ENCODE measurements around the gene ZNF283. TPM values are rescaled to one million over a fixed set of nuclear protein-coding genes. Genes with fewer than 3 reads are reported as not detected.
A peak's percentile ranks its signal among the peaks of the same experiment; 100 is the strongest.
"Not testable (repeated sequence)": the region's sequence is repeated elsewhere in the genome, so short reads cannot be mapped to it uniquely, and the experiment has no call there.

The ZNF283 gene
- total and polyA plus RNA-seq, 2 of the 13 experiments (the other 11 are each of a cell fraction or from before 2014, with no cell fraction given) = 2.0 to 11.1 TPM

DNA sequence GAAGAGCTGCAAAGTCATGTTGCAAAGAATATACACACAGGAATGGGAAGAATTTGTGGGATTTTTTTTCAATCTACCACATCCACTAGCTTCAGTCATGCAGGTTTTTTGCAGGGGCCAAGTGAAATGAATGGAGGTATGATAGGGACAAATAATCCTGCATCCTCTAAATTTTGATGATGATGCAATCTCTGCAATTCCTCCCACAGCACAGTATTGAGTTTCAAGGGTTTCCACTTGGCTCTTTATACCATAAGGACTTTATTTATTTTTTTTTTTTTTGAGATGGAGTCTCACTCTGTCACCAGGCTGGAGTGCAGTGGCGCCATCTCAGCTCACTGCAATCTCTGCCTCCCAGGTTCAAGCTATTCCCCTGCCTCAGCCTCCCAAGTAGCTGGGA is 9.7 kb upstream of the ZNF283 start:
- FAIRE-seq; ATAC-seq; H3K79me2 ChIP-seq (ENCODE audit: insufficient read depth, low read length); H3K9me3 ChIP-seq (ENCODE audit: low read length); POLR2A ChIA-PET; intact Hi-C loops (cut with micrococcal nuclease; ENCODE audit: unreplicated experiment); in situ Hi-C loops (cut with HindIII; ENCODE audit: extremely low pct_ligation_motif_present, low pct_unique_long_range_greater_than_20kb); H3K27me3 ChIP-seq (ENCODE audit: control insufficient read depth in 1 of 2, insufficient read depth in 2 of 2, low read length in 2 of 2); BruUV-seq (replicated peaks); H3K4me3 ChIP-seq (replicated peaks in 1 of 3; ENCODE audit: insufficient read depth in 1 of 3, low read depth in 2 of 3, low read length in 3 of 3); H3K36me3 ChIP-seq (replicated peaks in 1 of 2; ENCODE audit: control insufficient read depth in 1 of 2, insufficient read depth in 2 of 2, low read length in 2 of 2); CTCF ChIA-PET (ENCODE audit: low intra/inter-chr PET ratio, low total read pairs); H4K20me1 ChIP-seq (ENCODE audit: insufficient read depth, low read length); H3K4me2 ChIP-seq (ENCODE audit: low read depth, low read length); DNase-seq (ENCODE audit: low spot score); H2AFZ ChIP-seq (ENCODE audit: low read length); H3K9ac ChIP-seq (ENCODE audit: insufficient read depth, low read depth, low read length); H3K27ac ChIP-seq (ENCODE audit: extremely low read length, insufficient read depth, low read length); H3K4me1 ChIP-seq (ENCODE audit: insufficient read depth, low read length); TF ChIP-seq ATF7 (CRISPR knock-in tag; IDR thresholded peaks at IDR 0.05): not testable (repeated sequence)
- 0 out of 4 replicates have a peak, but pooled peaks of 1 of the 2 experiments have one; percentile 6 for TF ChIP-seq MAFK (conservative IDR thresholded peaks at IDR 0.05 in 1 of 2, IDR thresholded peaks at IDR 0.05 in 1 of 2; ENCODE audit: low read length in 2 of 2)
- peak; percentile 30; the same call in 1 of the 2 replicates for TF ChIP-seq CEBPB (IDR thresholded peaks at IDR 0.05; ENCODE audit: borderline replicate concordance, low read depth, low read length)
- peak; percentile 61; the same call in 1 of the 2 replicates for TF ChIP-seq ATF7 (IDR thresholded peaks at IDR 0.05)
- 0% methylated on average over 1 of the region's 1 CpG for WGBS (ENCODE audit: low lambda C conversion rate)

DNA sequence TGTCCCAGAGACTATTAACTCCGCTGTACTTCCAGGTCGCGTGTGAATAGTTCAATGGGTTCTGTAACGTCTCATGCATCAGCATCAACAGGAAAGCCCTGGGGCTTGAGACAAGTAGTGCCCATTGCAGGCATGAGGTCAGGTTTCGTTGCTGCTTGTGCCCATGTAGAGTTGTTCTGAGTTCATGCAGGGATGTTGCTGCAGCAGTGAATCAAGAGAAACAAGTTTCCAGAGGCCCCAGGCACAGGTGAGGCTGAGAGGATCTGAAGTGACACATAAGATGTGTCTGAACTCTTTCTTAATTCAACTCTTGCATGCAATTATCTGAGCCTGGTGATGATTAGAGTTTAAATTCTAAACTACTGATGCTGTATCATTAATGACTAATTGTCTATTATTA is 8.6 kb upstream of the ZNF283 start:
- Histone ChIP-seq H2AFZ (ENCODE audit: low read length) (no peak overlapping the region), H4K20me1 (ENCODE audit: insufficient read depth, low read length) (no peaks in the 10 kb centered on the region), H3K9me3 (ENCODE audit: low read length) (no peaks in the 10 kb centered on the region), H3K4me2 (ENCODE audit: low read depth, low read length) (no peak overlapping the region), H3K4me3 (replicated peaks in 1 of 3; ENCODE audit: insufficient read depth in 1 of 3, low read depth in 2 of 3, low read length in 3 of 3) (no peak overlapping the region), H3K27me3 (ENCODE audit: control insufficient read depth in 1 of 2, insufficient read depth in 2 of 2, low read length in 2 of 2) (no peaks in the 10 kb centered on the region; a peak in 2 of 5 replicates), H3K4me1 (ENCODE audit: insufficient read depth, low read length) (no peaks in the 10 kb centered on the region), H3K79me2 (ENCODE audit: insufficient read depth, low read length) (no peaks in the 10 kb centered on the region), H3K36me3 (replicated peaks in 1 of 2; ENCODE audit: control insufficient read depth in 1 of 2, insufficient read depth in 2 of 2, low read length in 2 of 2) (no peaks in the 10 kb centered on the region), H3K27ac (ENCODE audit: extremely low read length, insufficient read depth, low read length) (no peak overlapping the region), H3K9ac (ENCODE audit: insufficient read depth, low read depth, low read length) (no peak overlapping the region)
- ATAC-seq = no peak
- in situ Hi-C loops (cut with HindIII; ENCODE audit: extremely low pct_ligation_motif_present, low pct_unique_long_range_greater_than_20kb) (no loop called here), intact Hi-C loops (cut with micrococcal nuclease; ENCODE audit: unreplicated experiment) (no loop called here)
- ChIA-PET POLR2A (no interaction called here), CTCF (ENCODE audit: low intra/inter-chr PET ratio, low total read pairs) (no interaction called here)
- no peak for FAIRE-seq
- no TSS peak for BruUV-seq (replicated peaks)
- DNase-seq (ENCODE audit: low spot score) = no peak
- no CpG with 5 or more reads among the region's 5 CpGs for WGBS (ENCODE audit: low lambda C conversion rate)
- TF ChIP-seq TRAFD1 (CRISPR knock-in tag; IDR thresholded peaks at IDR 0.05; ENCODE audit: borderline replicate concordance) (no peak), FLYWCH1 (CRISPR knock-in tag; IDR thresholded peaks at IDR 0.05) (no peak), ZNF782 (CRISPR knock-in tag; IDR thresholded peaks at IDR 0.05; ENCODE audit: borderline replicate concordance) (no peak), ETV5 (CRISPR knock-in tag; IDR thresholded peaks at IDR 0.05; ENCODE audit: borderline replicate concordance) (no peak), ZNF878 (CRISPR knock-in tag; IDR thresholded peaks at IDR 0.05) (no peak), MYC (CRISPR knock-in tag; IDR thresholded peaks at IDR 0.05; ENCODE audit: borderline replicate concordance) (no peak), ZNF20 (CRISPR knock-in tag; IDR thresholded peaks at IDR 0.05) (no peak), ZFP37 (CRISPR knock-in tag; IDR thresholded peaks at IDR 0.05; ENCODE audit: borderline replicate concordance) (no peak), SMC3 (IDR thresholded peaks at IDR 0.05; ENCODE audit: low read length) (no peak), GATA4 (IDR thresholded peaks at IDR 0.05; ENCODE audit: borderline replicate concordance, low read depth) (no peak), ZZZ3 (CRISPR knock-in tag; IDR thresholded peaks at IDR 0.05; ENCODE audit: borderline replicate concordance) (no peak), ZNF124 (CRISPR knock-in tag; IDR thresholded peaks at IDR 0.05) (no peak), PAWR (CRISPR knock-in tag; IDR thresholded peaks at IDR 0.05; ENCODE audit: borderline replicate concordance) (no peak)

All from HepG2 (cell line).